ENCODE data around the gene KIFAP3. TPM values are rescaled to one million over a fixed set of nuclear protein-coding genes. Genes with fewer than 3 reads are reported as not detected.
"Not testable (repeated sequence)": the region's sequence is repeated elsewhere in the genome, so short reads cannot be mapped to it uniquely, and the experiment has no call there.

The KIFAP3 gene
- total RNA-seq, 1 donor = 39.8 TPM

DNA sequence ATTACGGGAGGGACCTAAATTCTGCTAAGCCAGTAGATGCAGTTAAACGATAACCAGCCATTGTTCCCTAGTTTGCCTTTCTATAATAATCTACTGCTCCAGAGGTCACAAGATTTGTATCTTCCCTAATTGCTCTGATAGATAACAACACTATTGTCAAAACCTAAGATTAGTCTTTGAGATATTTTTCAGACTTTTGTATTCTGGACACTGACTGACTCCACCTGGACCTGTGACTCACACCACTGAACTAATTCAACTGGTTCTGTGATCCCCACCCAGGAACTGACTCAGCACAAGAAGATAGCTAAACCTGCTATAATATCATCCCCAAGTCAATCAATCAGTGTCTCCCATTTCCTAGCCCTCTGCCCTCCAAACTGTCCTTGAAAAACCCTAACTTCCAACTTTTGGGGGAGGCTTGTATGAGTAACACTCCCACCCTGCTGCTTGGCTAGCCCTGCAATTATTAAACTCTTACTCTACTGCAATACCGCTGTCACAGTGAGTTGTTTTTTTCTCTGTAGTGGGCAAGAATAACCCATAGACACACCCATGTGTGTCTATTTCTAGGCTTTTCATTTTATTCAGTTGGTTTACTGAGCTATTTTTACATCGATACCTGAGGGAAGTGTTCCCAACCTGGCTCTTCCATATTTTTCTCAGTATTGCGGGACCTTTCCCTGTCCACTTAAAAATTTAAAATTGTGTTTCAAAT, 11.2 kb downstream of the KIFAP3 start:
- H3K4me3 ChIP-seq (ENCODE audit: low read depth, low read length) = no peak overlapping the region
- TF ChIP-seq, protein P1, sequence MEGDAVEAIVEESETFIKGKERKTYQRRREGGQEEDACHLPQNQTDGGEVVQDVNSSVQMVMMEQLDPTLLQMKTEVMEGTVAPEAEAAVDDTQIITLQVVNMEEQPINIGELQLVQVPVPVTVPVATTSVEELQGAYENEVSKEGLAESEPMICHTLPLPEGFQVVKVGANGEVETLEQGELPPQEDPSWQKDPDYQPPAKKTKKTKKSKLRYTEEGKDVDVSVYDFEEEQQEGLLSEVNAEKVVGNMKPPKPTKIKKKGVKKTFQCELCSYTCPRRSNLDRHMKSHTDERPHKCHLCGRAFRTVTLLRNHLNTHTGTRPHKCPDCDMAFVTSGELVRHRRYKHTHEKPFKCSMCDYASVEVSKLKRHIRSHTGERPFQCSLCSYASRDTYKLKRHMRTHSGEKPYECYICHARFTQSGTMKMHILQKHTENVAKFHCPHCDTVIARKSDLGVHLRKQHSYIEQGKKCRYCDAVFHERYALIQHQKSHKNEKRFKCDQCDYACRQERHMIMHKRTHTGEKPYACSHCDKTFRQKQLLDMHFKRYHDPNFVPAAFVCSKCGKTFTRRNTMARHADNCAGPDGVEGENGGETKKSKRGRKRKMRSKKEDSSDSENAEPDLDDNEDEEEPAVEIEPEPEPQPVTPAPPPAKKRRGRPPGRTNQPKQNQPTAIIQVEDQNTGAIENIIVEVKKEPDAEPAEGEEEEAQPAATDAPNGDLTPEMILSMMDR (IDR thresholded peaks at IDR 0.05; ENCODE audit: insufficient read depth, low read length) = no peak
- peak; percentile 21 for DNase-seq (ENCODE audit: low read depth)

GRCh38 chr1:170061676-170062075, 12.8 kb downstream of the KIFAP3 start:
- not testable (repeated sequence) for H3K4me3 ChIP-seq (ENCODE audit: low read depth, low read length); DNase-seq (ENCODE audit: low read depth)

DNA sequence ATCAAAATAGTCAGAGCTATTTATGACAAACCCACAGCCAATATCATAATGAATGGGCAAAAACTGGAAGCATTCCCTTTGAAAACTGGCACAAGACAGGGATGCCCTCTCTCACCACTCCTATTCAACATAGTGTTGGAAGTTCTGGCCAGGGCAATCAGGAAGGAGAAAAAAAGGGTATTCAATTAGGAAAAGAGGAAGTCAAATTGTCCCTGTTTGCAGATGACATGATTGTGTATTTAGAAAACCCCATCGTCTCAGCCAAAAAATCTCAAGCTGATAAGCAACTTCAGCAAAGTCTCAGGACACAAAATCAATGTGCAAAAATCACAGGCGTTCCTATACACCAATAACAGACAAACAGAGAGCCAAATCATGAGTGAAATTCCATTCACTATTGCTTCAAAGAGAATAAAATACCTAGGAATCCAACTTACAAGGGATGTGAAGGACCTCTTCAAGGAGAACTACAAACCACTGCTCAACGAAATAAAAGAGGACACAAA, 14.4 kb downstream of the KIFAP3 start:
- H3K4me3 ChIP-seq (ENCODE audit: low read depth, low read length); DNase-seq (ENCODE audit: low read depth): not testable (repeated sequence)

GRCh38 chr1:170049176-170049800, 25.2 kb downstream of the KIFAP3 start:
- no peak overlapping the region for H3K4me3 ChIP-seq (ENCODE audit: low read depth, low read length)
- TF ChIP-seq, protein P1 (IDR thresholded peaks at IDR 0.05; ENCODE audit: insufficient read depth, low read length) = no peak
- no peak for DNase-seq (ENCODE audit: low read depth)

DNA sequence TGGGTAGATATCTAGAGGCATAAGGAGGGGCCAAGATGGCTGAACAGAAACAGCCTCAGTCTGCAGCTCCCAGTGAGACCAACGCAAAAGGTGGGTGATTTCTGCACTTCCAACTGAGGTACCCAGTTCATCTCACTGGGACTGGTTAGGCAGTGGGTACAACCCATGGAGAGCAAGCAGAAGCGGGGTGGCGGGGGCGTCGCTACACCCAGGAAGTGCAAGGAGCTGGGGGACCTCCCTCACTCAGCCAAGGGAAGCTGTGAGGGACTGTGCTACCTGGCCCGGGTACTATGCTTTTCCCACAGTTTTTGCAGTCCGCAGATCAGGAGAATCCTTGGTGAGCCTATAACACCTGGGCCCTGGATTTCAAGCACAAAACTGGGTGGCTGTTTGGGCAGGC, 26.0 kb downstream of the KIFAP3 start:
- no peak overlapping the region for H3K4me3 ChIP-seq (ENCODE audit: low read depth, low read length)

GRCh38 chr1:170044187-170044586, 30.3 kb downstream of the KIFAP3 start:
- H3K4me3 ChIP-seq (ENCODE audit: low read depth, low read length) = no peak overlapping the region
- no peak for DNase-seq (ENCODE audit: low read depth)
- TF ChIP-seq, protein P1 (IDR thresholded peaks at IDR 0.05; ENCODE audit: insufficient read depth, low read length) = no peak

More for the DNA sequence above, 26.0 kb downstream of the KIFAP3 start:
- TF ChIP-seq, protein P1 (IDR thresholded peaks at IDR 0.05; ENCODE audit: insufficient read depth, low read length) = no peak
- no peak for DNase-seq (ENCODE audit: low read depth)

GRCh38 chr1:170041423-170042192, 32.9 kb downstream of the KIFAP3 start:
- no peak for DNase-seq (ENCODE audit: low read depth)
- no peak overlapping the region for H3K4me3 ChIP-seq (ENCODE audit: low read depth, low read length)
- TF ChIP-seq, protein P1 (IDR thresholded peaks at IDR 0.05; ENCODE audit: insufficient read depth, low read length) = no peak
